Chondrocyte (in vitro differentiated cells): Measurements from ENCODE around the gene MAMLD1. TPM values are rescaled to one million over a fixed set of nuclear protein-coding genes. Genes with fewer than 3 reads are reported as not detected.
"Not testable (repeated sequence)": the region's sequence is repeated elsewhere in the genome, so short reads cannot be mapped to it uniquely, and the experiment has no call there.

ENCODE experiments used
- DNase-seq: peaks from one replicate; pipeline ENCODE4 v3.0.0; 2021; ENCODE audit warnings: mixed read lengths, low spot score
- H3K27ac Mint-ChIP-seq: one replicate; pipeline ENCODE4 v1.8.0; 2021; ENCODE audit warnings: mild to moderate bottlenecking, moderate library complexity, mixed read lengths; ENCODE audit not compliant: unreplicated experiment
- H3K27me3 Mint-ChIP-seq: 2 replicates; pipeline ENCODE4 v1.8.0; 2021; ENCODE audit warnings: low read depth, mixed read lengths
- H3K36me3 Mint-ChIP-seq: 2 replicates; pipeline ENCODE4 v1.8.0; 2021; ENCODE audit warnings: low read depth, mixed read lengths
- H3K4me1 Mint-ChIP-seq: 2 replicates; pipeline ENCODE4 v1.8.0; 2021; ENCODE audit warnings: low read depth, mild to moderate bottlenecking, mixed read lengths
- H3K4me3 Mint-ChIP-seq: one replicate; pipeline ENCODE4 v1.8.0; 2021; ENCODE audit warnings: mild to moderate bottlenecking, moderate library complexity, mixed read lengths; ENCODE audit not compliant: unreplicated experiment
- H3K9me3 Mint-ChIP-seq: 2 replicates; pipeline ENCODE4 v1.8.0; 2021; ENCODE audit warnings: low read depth, mixed read lengths
- total RNA-seq: library from RNA; stranded (reverse); gene quantifications from 3 replicates; pipeline ENCODE4 v1.2.1, GENCODE V29; 2021
- TF ChIP-seq, protein P1 (sequence below): fragments of 200-600 bp; sonication (generic); IDR thresholded peaks from 2 replicates; pipeline ENCODE4 v1.5.0; 2021; ENCODE audit warnings: antibody characterized with exemption, mild to moderate bottlenecking, moderate library complexity

MAMLD1 gene
- total RNA-seq, 1 donor from 2014 or later, result 8.8 TPM

DNA sequence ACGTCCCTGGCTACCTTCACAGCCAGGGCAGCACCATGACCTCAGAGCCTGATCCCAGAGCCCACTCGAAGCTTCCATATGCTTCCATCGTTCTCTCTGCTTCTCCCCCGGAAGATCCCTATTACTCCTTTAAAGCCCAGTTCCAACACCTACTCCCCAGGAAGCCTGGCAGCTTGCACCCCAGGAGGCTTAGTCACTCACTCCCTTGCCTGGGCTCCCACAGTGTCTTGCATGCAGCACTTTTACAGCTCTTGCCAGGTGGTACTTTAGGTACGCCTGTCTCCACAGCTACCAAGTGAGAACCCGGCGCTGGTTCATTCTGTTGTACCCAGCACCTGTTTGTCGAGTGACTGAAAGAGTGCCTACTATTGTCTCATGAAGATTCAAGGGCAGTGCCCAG lies 24.5 kb upstream of the MAMLD1 start:
- no peak overlapping the region for H3K4me3 Mint-ChIP-seq
- no peaks in the 10 kb centered on the region for H3K4me1 Mint-ChIP-seq
- no peaks in the 10 kb centered on the region for H3K27me3 Mint-ChIP-seq
- no peaks in the 10 kb centered on the region for H3K36me3 Mint-ChIP-seq
- no peak overlapping the region for H3K27ac Mint-ChIP-seq
- DNase-seq, result no peak
- TF ChIP-seq, protein P1, sequence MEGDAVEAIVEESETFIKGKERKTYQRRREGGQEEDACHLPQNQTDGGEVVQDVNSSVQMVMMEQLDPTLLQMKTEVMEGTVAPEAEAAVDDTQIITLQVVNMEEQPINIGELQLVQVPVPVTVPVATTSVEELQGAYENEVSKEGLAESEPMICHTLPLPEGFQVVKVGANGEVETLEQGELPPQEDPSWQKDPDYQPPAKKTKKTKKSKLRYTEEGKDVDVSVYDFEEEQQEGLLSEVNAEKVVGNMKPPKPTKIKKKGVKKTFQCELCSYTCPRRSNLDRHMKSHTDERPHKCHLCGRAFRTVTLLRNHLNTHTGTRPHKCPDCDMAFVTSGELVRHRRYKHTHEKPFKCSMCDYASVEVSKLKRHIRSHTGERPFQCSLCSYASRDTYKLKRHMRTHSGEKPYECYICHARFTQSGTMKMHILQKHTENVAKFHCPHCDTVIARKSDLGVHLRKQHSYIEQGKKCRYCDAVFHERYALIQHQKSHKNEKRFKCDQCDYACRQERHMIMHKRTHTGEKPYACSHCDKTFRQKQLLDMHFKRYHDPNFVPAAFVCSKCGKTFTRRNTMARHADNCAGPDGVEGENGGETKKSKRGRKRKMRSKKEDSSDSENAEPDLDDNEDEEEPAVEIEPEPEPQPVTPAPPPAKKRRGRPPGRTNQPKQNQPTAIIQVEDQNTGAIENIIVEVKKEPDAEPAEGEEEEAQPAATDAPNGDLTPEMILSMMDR, result no peak
- no peaks in the 10 kb centered on the region for H3K9me3 Mint-ChIP-seq

DNA sequence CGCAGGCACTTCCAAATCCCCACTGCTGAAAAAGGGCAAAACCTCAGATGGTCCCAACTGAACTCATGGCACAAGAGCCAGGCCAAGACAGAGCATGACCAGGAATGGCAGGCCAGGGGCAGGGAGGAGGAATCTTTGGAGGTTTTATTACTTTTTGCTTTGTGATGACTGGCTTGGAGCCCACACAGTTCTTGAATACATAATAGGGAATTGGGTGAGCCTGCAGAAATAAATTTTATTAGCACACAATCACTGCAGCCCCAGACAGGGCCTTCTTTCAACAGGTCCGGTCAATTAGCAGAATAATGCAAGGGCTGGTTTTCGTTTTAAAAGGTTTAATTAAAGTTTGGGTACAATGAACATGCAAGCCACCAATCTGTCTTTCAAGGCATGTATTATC lies 23.4 kb upstream of the MAMLD1 start:
- Mint-ChIP-seq H3K9me3 (no peaks in the 10 kb centered on the region), H3K27ac (no peak overlapping the region), H3K36me3 (no peaks in the 10 kb centered on the region), H3K4me3 (no peak overlapping the region), H3K4me1 (no peaks in the 10 kb centered on the region), H3K27me3 (no peaks in the 10 kb centered on the region)
- DNase-seq, result no peak
- TF ChIP-seq, protein P1, result no peak

DNA sequence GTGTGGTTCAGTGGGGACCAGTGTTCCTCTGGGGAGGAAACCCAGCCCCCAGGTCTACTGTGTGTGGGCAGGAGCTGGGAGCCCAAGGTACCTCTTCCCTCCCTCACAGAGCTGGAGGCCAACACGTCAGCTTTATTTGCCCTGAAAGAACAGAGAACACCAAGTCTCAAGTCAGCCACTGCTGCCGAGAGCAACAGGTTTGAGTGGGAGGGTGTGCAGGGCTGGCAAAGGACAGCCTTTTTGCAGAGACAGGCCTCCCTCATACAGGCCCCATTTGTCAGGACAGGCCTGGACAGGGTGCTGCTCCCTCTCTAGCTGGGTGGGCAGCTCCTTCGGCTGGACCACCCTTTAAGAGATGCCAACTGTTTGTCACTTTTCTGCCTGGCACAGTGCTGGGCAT lies 22.8 kb upstream of the MAMLD1 start:
- not testable (repeated sequence) for H3K27ac Mint-ChIP-seq, H3K4me1 Mint-ChIP-seq, H3K4me3 Mint-ChIP-seq, H3K36me3 Mint-ChIP-seq, H3K9me3 Mint-ChIP-seq, DNase-seq, H3K27me3 Mint-ChIP-seq

DNA sequence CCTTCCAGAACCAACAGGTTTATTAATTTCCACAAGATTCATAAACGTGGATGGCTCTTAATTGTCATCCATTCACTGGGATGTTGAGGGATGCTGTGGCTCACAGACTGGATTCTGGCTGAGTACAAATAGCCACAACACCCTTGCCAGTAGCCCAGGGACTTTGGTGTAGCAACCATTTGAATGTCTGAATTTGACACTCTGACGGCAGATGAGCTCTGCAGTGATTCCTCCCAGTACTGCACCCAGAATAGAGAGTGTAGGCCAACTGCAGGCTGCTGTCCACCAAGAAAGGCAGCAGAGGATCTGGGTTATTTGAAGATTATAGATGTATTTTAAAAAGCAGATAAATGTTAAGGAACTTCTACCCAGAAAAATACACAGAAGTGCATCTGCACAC lies 15.6 kb upstream of the MAMLD1 start:
- H3K27ac Mint-ChIP-seq, result no peak overlapping the region
- TF ChIP-seq, protein P1, result no peak
- H3K27me3 Mint-ChIP-seq, result no peaks in the 10 kb centered on the region
- peaks cover 13% of the 10 kb centered on the region for H3K9me3 Mint-ChIP-seq
- H3K4me3 Mint-ChIP-seq, result no peak overlapping the region
- no peaks in the 10 kb centered on the region for H3K36me3 Mint-ChIP-seq
- H3K4me1 Mint-ChIP-seq, result peaks cover 5% of the 10 kb centered on the region
- DNase-seq, result no peak

DNA sequence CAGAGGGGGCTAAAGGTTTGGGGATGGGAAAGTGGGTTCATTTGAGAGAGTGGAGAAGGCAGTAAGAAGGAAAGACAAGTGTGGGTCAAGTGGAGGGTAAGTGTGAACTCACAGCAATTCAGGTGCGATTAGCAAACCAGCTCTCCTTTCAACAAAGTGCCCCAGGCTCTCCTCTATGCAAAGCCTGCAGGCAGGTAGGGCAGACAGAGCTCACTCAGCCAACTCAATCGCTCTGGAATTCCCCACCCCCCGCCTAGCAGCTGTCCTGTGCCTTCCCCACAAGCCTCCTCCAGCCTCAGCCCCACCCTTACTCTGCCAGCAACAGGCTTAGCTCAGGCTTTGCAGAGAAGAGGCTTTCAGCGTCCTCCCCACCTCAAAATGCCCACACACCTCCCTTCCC lies 14.8 kb upstream of the MAMLD1 start:
- H3K4me3 Mint-ChIP-seq, result no peak overlapping the region
- no peaks in the 10 kb centered on the region for H3K36me3 Mint-ChIP-seq
- H3K9me3 Mint-ChIP-seq, result peaks cover 13% of the 10 kb centered on the region
- H3K27me3 Mint-ChIP-seq, result no peaks in the 10 kb centered on the region
- no peak overlapping the region for H3K27ac Mint-ChIP-seq
- TF ChIP-seq, protein P1, result no peak
- DNase-seq, result peak; percentile 47
- H3K4me1 Mint-ChIP-seq, result peaks cover 5% of the 10 kb centered on the region

DNA sequence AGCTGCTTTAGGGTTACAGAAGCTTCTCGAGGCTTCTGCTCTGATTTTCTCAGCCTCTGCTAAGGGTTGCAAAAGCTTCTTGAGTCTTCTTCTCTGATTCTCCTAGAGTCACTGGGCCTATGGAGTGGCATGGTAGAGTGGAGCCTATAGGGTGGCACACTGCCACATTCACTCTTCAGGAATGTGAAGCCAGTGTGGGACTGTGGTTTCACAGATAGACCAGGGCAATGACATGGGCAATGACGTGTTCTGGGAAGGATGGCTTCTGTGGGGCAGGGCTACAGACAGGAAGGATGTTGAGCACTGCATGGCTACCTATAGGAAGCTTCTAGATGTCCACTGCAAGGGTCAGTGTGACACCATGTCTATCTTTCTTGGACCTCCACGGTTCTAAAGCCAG lies 11.0 kb upstream of the MAMLD1 start:
- peaks cover 12% of the 10 kb centered on the region for H3K9me3 Mint-ChIP-seq
- TF ChIP-seq, protein P1, result no peak
- no peaks in the 10 kb centered on the region for H3K27me3 Mint-ChIP-seq
- H3K4me3 Mint-ChIP-seq, result no peak overlapping the region
- H3K36me3 Mint-ChIP-seq, result no peaks in the 10 kb centered on the region
- H3K4me1 Mint-ChIP-seq, result peaks cover 5% of the 10 kb centered on the region
- no peak overlapping the region for H3K27ac Mint-ChIP-seq
- DNase-seq, result peak; percentile 29
